H1 (cell line): ENCODE results near the gene PTGES3L. TPM values are rescaled to one million over a fixed set of nuclear protein-coding genes. Genes with fewer than 3 reads are reported as not detected.

Experiments
- CTCF ChIA-PET: fragments of 300-600 bp; sonication (Branson Sonifier 250); formaldehyde crosslinking; loops from one replicate; lab custom pipeline; 2021; ENCODE audit not compliant: partially characterized antibody; lab: Charles Lee
- POLR2A ChIA-PET: fragments of 300-600 bp; sonication (Branson Sonifier 250); formaldehyde crosslinking; loops from one replicate; lab custom pipeline; 2021; ENCODE audit warnings: inconsistent platforms; ENCODE audit not compliant: partially characterized antibody; lab: Charles Lee
- DNase-seq, 2 experiments: peaks; one replicate each; pipeline versions ENCODE4 v3.0.0 to v3.0.0-alpha.2; 2010 to 2022; ENCODE audit warnings: low spot score in 2 of 2, low read depth in 1 of 2, mixed read lengths in 1 of 2
- FAIRE-seq: peaks from 2 replicates; lab custom pipeline; 2011; peaks lifted over from hg19 to GRCh38; lab: Jason Lieb, UNC
- H2AFZ ChIP-seq: 2 replicates; pipeline ENCODE4 v1.8.1; 2012; ENCODE audit warnings: low read length, inconsistent platforms
- H2AK5ac ChIP-seq: 2 replicates; pipeline ENCODE4 v1.6.1; 2013; ENCODE audit warnings: low read depth, low read length
- H2BK120ac ChIP-seq: replicated peaks from 2 replicates; pipeline ENCODE3; 2013; ENCODE audit warnings: low read depth, low read length, inconsistent platforms
- H2BK12ac ChIP-seq: 2 replicates; pipeline ENCODE4 v1.6.1; 2013; ENCODE audit warnings: low read depth, low read length
- H2BK15ac ChIP-seq: 2 replicates; pipeline ENCODE4 v1.6.1; 2013; ENCODE audit warnings: low read length
- H2BK20ac ChIP-seq: 2 replicates; pipeline ENCODE4 v1.6.1; 2013; ENCODE audit warnings: low read length
- H2BK5ac ChIP-seq: 2 replicates; pipeline ENCODE4 v1.6.1; 2013; ENCODE audit warnings: low read depth, low read length
- H3K14ac ChIP-seq: 2 replicates; pipeline ENCODE4 v1.6.1; 2013; ENCODE audit warnings: inconsistent platforms; ENCODE audit not compliant: insufficient read length
- H3K18ac ChIP-seq: 2 replicates; pipeline ENCODE4 v1.6.1; 2013; ENCODE audit warnings: low read length; ENCODE audit errors: extremely low read depth
- H3K23ac ChIP-seq: 2 replicates; pipeline ENCODE4 v1.6.1; 2013; ENCODE audit warnings: inconsistent platforms; ENCODE audit not compliant: insufficient read length
- H3K23me2 ChIP-seq: 2 replicates; pipeline ENCODE4 v1.6.1; 2013; ENCODE audit warnings: low read depth, low read length
- H3K27ac ChIP-seq: 2 replicates; pipeline ENCODE4 v1.6.1; 2011; ENCODE audit warnings: low read depth, low read length, inconsistent platforms
- H3K27me3 ChIP-seq, 4 experiments: replicated peaks in 1 of 4; 1 replicate in 1 of 4; 2 replicates in 3 of 4; pipeline versions ENCODE4 v1.6.1 to v1.8.1; 2011 to 2013; ENCODE audit warnings: low read length in 3 of 4, mild to moderate bottlenecking in 3 of 4, inconsistent platforms in 2 of 4, mixed read lengths in 2 of 4, moderate library complexity in 1 of 4; ENCODE audit not compliant: control insufficient read depth in 3 of 4, insufficient read depth in 3 of 4; ENCODE audit errors: extremely low read depth in 1 of 4
- H3K36me3 ChIP-seq, 4 experiments: 2 replicates each; pipeline versions ENCODE4 v1.6.1 to v1.8.1; 2011 to 2013; ENCODE audit warnings: mild to moderate bottlenecking in 4 of 4, low read length in 3 of 4, moderate library complexity in 2 of 4, control low read depth in 1 of 4, inconsistent platforms in 1 of 4; ENCODE audit not compliant: insufficient read depth in 4 of 4, control insufficient read depth in 2 of 4
- H3K4ac ChIP-seq: replicated peaks from 2 replicates; pipeline ENCODE3; 2013; ENCODE audit warnings: low read length, low read depth, mixed read lengths, inconsistent platforms; ENCODE audit not compliant: insufficient read length
- H3K4me1 ChIP-seq, 4 experiments: replicated peaks in 1 of 4; 1 replicate in 1 of 4; 2 replicates in 3 of 4; pipeline versions ENCODE4 v1.6.1 to v1.8.1; 2011 to 2013; ENCODE audit warnings: low read length in 3 of 4, inconsistent platforms in 2 of 4, mixed read lengths in 1 of 4; ENCODE audit not compliant: insufficient read depth in 4 of 4, control insufficient read depth in 3 of 4
- H3K4me2 ChIP-seq, 2 experiments: 2 replicates each; pipeline versions ENCODE4 v1.6.1 to v1.8.1; 2011 to 2013; ENCODE audit warnings: low read depth in 2 of 2, low read length in 2 of 2, control low read depth in 1 of 2, inconsistent platforms in 1 of 2, mild to moderate bottlenecking in 1 of 2; ENCODE audit not compliant: insufficient read depth in 1 of 2
- H3K4me3 ChIP-seq, 4 experiments: fragments of 200-600, 300-600 bp in 1 of 4; sonication (generic), shearing (Covaris generic), sonication (Bioruptor Twin) in 1 of 4; 2 replicates each; pipeline versions ENCODE4 v1.5.1 to v1.8.1; 2011 to 2016; ENCODE audit warnings: low read length in 4 of 4, low read depth in 3 of 4, control low read depth in 2 of 4, inconsistent platforms in 2 of 4, mild to moderate bottlenecking in 2 of 4, mixed read lengths in 1 of 4, moderate library complexity in 1 of 4; ENCODE audit not compliant: insufficient read depth in 2 of 4; ENCODE audit errors: extremely low read depth in 1 of 4
- H3K56ac ChIP-seq: replicated peaks from 2 replicates; pipeline ENCODE3; 2013; ENCODE audit warnings: low read depth, mild to moderate bottlenecking, mixed read lengths, low read length, inconsistent platforms; ENCODE audit not compliant: insufficient read length
- H3K79me1 ChIP-seq: 2 replicates; pipeline ENCODE4 v1.6.1; 2013; ENCODE audit warnings: low read depth, low read length, control low read depth
- H3K79me2 ChIP-seq, 2 experiments: 2 replicates each; pipeline versions ENCODE4 v1.6.1 to v1.8.1; 2012 to 2013; ENCODE audit warnings: low read length in 2 of 2, mild to moderate bottlenecking in 2 of 2, inconsistent platforms in 1 of 2; ENCODE audit not compliant: insufficient read depth in 2 of 2, control insufficient read depth in 1 of 2
- H3K9ac ChIP-seq, 4 experiments: replicated peaks in 1 of 4; 1 replicate in 1 of 4; 2 replicates in 3 of 4; pipeline versions ENCODE4 v1.6.1 to v1.8.1; 2011 to 2013; ENCODE audit warnings: low read depth in 3 of 4, low read length in 3 of 4, control low read depth in 2 of 4, mild to moderate bottlenecking in 2 of 4, moderate library complexity in 2 of 4, inconsistent platforms in 1 of 4; ENCODE audit errors: extremely low read depth in 1 of 4
- H3K9me3 ChIP-seq, 2 experiments: 2 replicates each; pipeline versions ENCODE4 v1.6.1 to v1.8.1; 2012 to 2013; ENCODE audit warnings: mild to moderate bottlenecking in 2 of 2, moderate library complexity in 2 of 2, control low read depth in 1 of 2, inconsistent platforms in 1 of 2, low read depth in 1 of 2, low read length in 1 of 2, mixed read lengths in 1 of 2; ENCODE audit not compliant: insufficient read depth in 2 of 2
- H4K20me1 ChIP-seq, 2 experiments: replicated peaks in 1 of 2; 2 replicates each; pipeline versions ENCODE3 to v1.8.1; 2011 to 2013; ENCODE audit warnings: inconsistent platforms in 2 of 2, low read length in 2 of 2, mild to moderate bottlenecking in 1 of 2; ENCODE audit not compliant: insufficient read depth in 2 of 2, control insufficient read depth in 1 of 2
- H4K5ac ChIP-seq: 2 replicates; pipeline ENCODE4 v1.6.1; 2013; ENCODE audit warnings: low read length, low read depth, mixed read lengths, inconsistent platforms; ENCODE audit not compliant: insufficient read length
- H4K8ac ChIP-seq: 2 replicates; pipeline ENCODE4 v1.8.0; 2013; ENCODE audit warnings: mild to moderate bottlenecking, moderate library complexity, low read length, inconsistent platforms; ENCODE audit not compliant: insufficient read depth; ENCODE audit errors: extremely low read depth
- H4K91ac ChIP-seq: replicated peaks from 2 replicates; pipeline ENCODE3; 2013; ENCODE audit warnings: low read length, mixed read lengths, inconsistent platforms; ENCODE audit not compliant: insufficient read length
- ATF2 ChIP-seq: IDR thresholded peaks from 2 replicates; pipeline ENCODE4 v1.6.1; 2012; ENCODE audit warnings: low read length, inconsistent platforms
- BCL11A ChIP-seq, 2 experiments: IDR thresholded peaks; one replicate each; pipeline ENCODE4 v1.6.1; 2011; ENCODE audit warnings: low read depth in 2 of 2, low read length in 2 of 2, mild to moderate bottlenecking in 2 of 2
- CBX5 ChIP-seq: fragments of 300-800, 300-1000 bp; sonication (generic); IDR thresholded peaks from 2 replicates; pipeline ENCODE4 v1.7.1; 2016; ENCODE audit warnings: antibody characterized with exemption, low read length, low read depth
- CHD1 ChIP-seq: IDR thresholded peaks from 2 replicates; pipeline ENCODE4 v1.6.1; 2012; ENCODE audit warnings: low read depth, low read length, improper control_type of control experiment
- MAFK ChIP-seq: IDR thresholded peaks from 2 replicates; pipeline ENCODE4 v1.6.1; 2012; ENCODE audit warnings: low read depth, mild to moderate bottlenecking, improper control_type of control experiment, low read length
- SIX5 ChIP-seq: IDR thresholded peaks from 2 replicates; pipeline ENCODE4 v1.6.1; 2011; ENCODE audit warnings: mild to moderate bottlenecking, low read depth, low read length
- SUZ12 ChIP-seq: fragments of 200-600 bp; sonication (generic); IDR thresholded peaks from 2 replicates; pipeline ENCODE4 v1.6.1; 2012; ENCODE audit warnings: mild to moderate bottlenecking, inconsistent platforms, low read length, moderate library complexity, mixed read lengths
- TCF12 ChIP-seq: IDR thresholded peaks from 2 replicates; pipeline ENCODE4 v1.6.1; 2011; ENCODE audit warnings: low read depth, mild to moderate bottlenecking, low read length
- WGBS, 2 experiments: shearing (Covaris generic) in 1 of 2; methylation state at CpG; one replicate each; pipeline versions ENCODE4 v1.1.6 to v1.1.7; 2013 to 2015; ENCODE audit warnings: low lambda C conversion rate in 2 of 2, mixed read lengths in 2 of 2, inconsistent platforms in 1 of 2, low coverage in 1 of 2, missing lambda C conversion rate in 1 of 2; ENCODE audit not compliant: insufficient replicate concordance in 2 of 2, insufficient coverage in 1 of 2, insufficient read length in 1 of 2; ENCODE audit errors: extremely low coverage in 1 of 2, missing lambda C conversion rate in 1 of 2; 5-methylcytosine and 5-hydroxymethylcytosine counted together
- polyA plus RNA-seq, 7 experiments: library from polyadenylated mRNA; depleted of rRNA in 3 of 7; stranded (reverse) in 5 of 7; unstranded in 2 of 7; fragments of >200 nt in 5 of 7; fragments of 200-250 nt in 2 of 7; gene quantifications; 1 replicate in 5 of 7; 2 replicates in 1 of 7; 4 replicates in 1 of 7; pipeline versions ENCODE4 v1.2.1 to v1.2.3, GENCODE V29; 2011 to 2013; ENCODE audit warnings: missing spikeins in 2 of 7, mixed read lengths in 2 of 7
- total RNA-seq: library from RNA; stranded (reverse); fragmentation: NEBNext Ultra II Directional; extraction: Animal tissue kit (Norgen Biotek cat#: 25700); gene quantifications from 2 replicates; pipeline ENCODE4 v1.2.1, GENCODE V29; 2021
- TF ChIP-seq, protein P1 (sequence below): IDR thresholded peaks from 2 replicates; pipeline ENCODE4 v1.6.1; 2011; ENCODE audit warnings: low read length, improper control_type of control experiment

The PTGES3L gene
- total and polyA plus RNA-seq, 2 of the 8 experiments (the other 6 are each of a cell fraction or from before 2014, with no cell fraction given): 3.0 to 3.6 TPM

- Histone ChIP-seq H4K91ac (no peak overlapping the region), H3K9me3 (no peaks in the 10 kb centered on the region), H3K4ac (no peak overlapping the region), H2BK12ac (peak overlapping the region; percentile 86), H3K27me3 (no peaks in the 10 kb centered on the region), H3K23ac (no peak overlapping the region), H3K4me3 (no peak overlapping the region), H3K4me2 (no peak overlapping the region), H3K23me2 (no peaks in the 10 kb centered on the region; the same call in 1 of the 2 replicates), H4K5ac (no peak overlapping the region), H3K56ac (no peak overlapping the region), H2AK5ac (peak overlapping the region; percentile 29), H3K14ac (no peak overlapping the region), H2BK20ac (peak overlapping the region; percentile 51; the same call in 1 of the 2 replicates), H3K18ac (0 out of 2 replicates have a peak overlapping the region, but pooled peaks have one; percentile 42), H3K27ac (peak overlapping the region; percentile 21; the same call in 1 of the 2 replicates), H3K36me3 (no peaks in the 10 kb centered on the region), H4K8ac (no peak overlapping the region; the same call in 1 of the 2 replicates), H2BK120ac (no peak overlapping the region), H2BK15ac (no peak overlapping the region), H3K79me2 (no peaks in the 10 kb centered on the region), H3K4me1 (peaks cover 0 to 5% (median 1%) of the 10 kb centered on the region in 4 experiments; a peak in 3 of 7 replicates), H2BK5ac (peak overlapping the region; percentile 53), H2AFZ (peak overlapping the region; percentile 97), H3K9ac (no peak overlapping the region; a peak in 1 of 7 replicates), H4K20me1 (no peaks in the 10 kb centered on the region), H3K79me1 (no peaks in the 10 kb centered on the region)
- peak; percentile 48 for FAIRE-seq
- CTCF ChIA-PET: interaction anchor here (0.5 to 8.0 kb wide), 39 partner anchors 9 to 561 kb away, joined by 3 to 141 read pairs (median 4); partner anchors contain the start of genes AOC2, BECN1, G6PC1 and PSME3
- DNase-seq: peak in 1 of 2 experiments; percentile 54
- 69% methylated on average over 9 of the region's 9 CpGs; no CpG with 5 or more reads in 1 of the 2 experiments for WGBS, 2 experiments
- POLR2A ChIA-PET: interaction anchor here (0.6 to 7.4 kb wide), 10 partner anchors 9 to 387 kb away, joined by 3 to 73 read pairs (median 3); partner anchors contain the start of genes AOC2 and PSME3
- TF ChIP-seq CBX5 (no peak), SUZ12 (no peak), BCL11A (IDR thresholded peaks at IDR 0.05; ENCODE audit: low read depth in 2 of 2, low read length in 2 of 2) (no peak), CHD1 (no peak), MAFK (peak; percentile 82), SIX5 (no peak), ATF2 (no peak), TCF12 (no peak)
- TF ChIP-seq, protein P1, sequence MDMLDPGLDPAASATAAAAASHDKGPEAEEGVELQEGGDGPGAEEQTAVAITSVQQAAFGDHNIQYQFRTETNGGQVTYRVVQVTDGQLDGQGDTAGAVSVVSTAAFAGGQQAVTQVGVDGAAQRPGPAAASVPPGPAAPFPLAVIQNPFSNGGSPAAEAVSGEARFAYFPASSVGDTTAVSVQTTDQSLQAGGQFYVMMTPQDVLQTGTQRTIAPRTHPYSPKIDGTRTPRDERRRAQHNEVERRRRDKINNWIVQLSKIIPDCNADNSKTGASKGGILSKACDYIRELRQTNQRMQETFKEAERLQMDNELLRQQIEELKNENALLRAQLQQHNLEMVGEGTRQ: no peak
Observed at GRCh38 chr17:42928714-42929496, 51.0 kb downstream of the PTGES3L start.
